GM13976 (cell line): ENCODE measurements around the gene NR3C2.

ENCODE experiments used
- DNase-seq: peaks from one replicate; pipeline ENCODE4 v3.0.0; 2012; ENCODE audit warnings: low spot score
- CTCF ChIP-seq: IDR thresholded peaks from 2 replicates; pipeline ENCODE4 v1.5.1; 2012; ENCODE audit warnings: borderline replicate concordance, mild to moderate bottlenecking; ENCODE audit not compliant: insufficient read depth; ENCODE audit errors: extremely low read depth, missing control alignments, control extremely low read depth
- in situ Hi-C: fragments of 300-500 bp; cut with MboI; formaldehyde crosslinking; loops from one replicate; pipeline ENCODE4 v1.12.0; 2022; ENCODE audit warnings: low sequenced_read_pairs, mixed read lengths, inconsistent platforms; ENCODE audit not compliant: unreplicated experiment

Gene NR3C2

GRCh38 chr4:148116969-148117368 is 325.2 kb downstream of the NR3C2 start:
- in situ Hi-C loops = no loop called here
- no peak for TF ChIP-seq CTCF
- no peak for DNase-seq

- no peak for DNase-seq
- no peak for TF ChIP-seq CTCF
- in situ Hi-C loops = no loop called here
Measured at GRCh38 chr4:148116264-148116663, 325.9 kb downstream of the NR3C2 start.

GRCh38 chr4:148114436-148114835 is 327.8 kb downstream of the NR3C2 start:
- in situ Hi-C loops = no loop called here
- DNase-seq = no peak
- TF ChIP-seq CTCF = no peak

GRCh38 chr4:148112231-148112982 is 329.8 kb downstream of the NR3C2 start:
- in situ Hi-C loops = no loop called here
- DNase-seq = no peak
- TF ChIP-seq CTCF = no peak

GRCh38 chr4:148110169-148110568 is 332.0 kb downstream of the NR3C2 start:
- TF ChIP-seq CTCF = no peak
- no peak for DNase-seq
- in situ Hi-C loops = no loop called here

- no peak for DNase-seq
- in situ Hi-C loops = no loop called here
- no peak for TF ChIP-seq CTCF
Measured at GRCh38 chr4:148109216-148109615, 333.0 kb downstream of the NR3C2 start.

- TF ChIP-seq CTCF = no peak
- no peak for DNase-seq
- in situ Hi-C loops = no loop called here
Measured at GRCh38 chr4:148108766-148109165, 333.4 kb downstream of the NR3C2 start.
